Chondrocyte (in vitro differentiated cells): Measurements from ENCODE around the gene CAMSAP3. TPM values are rescaled to one million over a fixed set of nuclear protein-coding genes. Genes with fewer than 3 reads are reported as not detected.

Experiments
- DNase-seq: peaks from one replicate; pipeline ENCODE4 v3.0.0; 2021; ENCODE audit warnings: mixed read lengths, low spot score
- H3K27ac Mint-ChIP-seq: one replicate; pipeline ENCODE4 v1.8.0; 2021; ENCODE audit warnings: mild to moderate bottlenecking, moderate library complexity, mixed read lengths; ENCODE audit not compliant: unreplicated experiment
- H3K27me3 Mint-ChIP-seq: 2 replicates; pipeline ENCODE4 v1.8.0; 2021; ENCODE audit warnings: low read depth, mixed read lengths
- H3K36me3 Mint-ChIP-seq: 2 replicates; pipeline ENCODE4 v1.8.0; 2021; ENCODE audit warnings: low read depth, mixed read lengths
- H3K4me1 Mint-ChIP-seq: 2 replicates; pipeline ENCODE4 v1.8.0; 2021; ENCODE audit warnings: low read depth, mild to moderate bottlenecking, mixed read lengths
- H3K4me3 Mint-ChIP-seq: one replicate; pipeline ENCODE4 v1.8.0; 2021; ENCODE audit warnings: mild to moderate bottlenecking, moderate library complexity, mixed read lengths; ENCODE audit not compliant: unreplicated experiment
- H3K9me3 Mint-ChIP-seq: 2 replicates; pipeline ENCODE4 v1.8.0; 2021; ENCODE audit warnings: low read depth, mixed read lengths
- CTCF ChIP-seq: fragments of 200-600 bp; sonication (generic); IDR thresholded peaks from 2 replicates; pipeline ENCODE4 v1.5.0; 2021; ENCODE audit warnings: antibody characterized with exemption, mild to moderate bottlenecking, moderate library complexity
- total RNA-seq: library from RNA; stranded (reverse); gene quantifications from 3 replicates; pipeline ENCODE4 v1.2.1, GENCODE V29; 2021

CAMSAP3 gene
- total RNA-seq, 1 donor from 2014 or later: 0.42 TPM

- no peaks in the 10 kb centered on the region for H3K9me3 Mint-ChIP-seq
- H3K27me3 Mint-ChIP-seq: peaks cover 6% of the 10 kb centered on the region
- no peak for DNase-seq
- H3K36me3 Mint-ChIP-seq: no peaks in the 10 kb centered on the region
- no peak overlapping the region for H3K4me3 Mint-ChIP-seq
- TF ChIP-seq CTCF: no peak
- H3K27ac Mint-ChIP-seq: no peak overlapping the region
- H3K4me1 Mint-ChIP-seq: no peaks in the 10 kb centered on the region
Measured at GRCh38 chr19:7645163-7645562, 49.5 kb downstream of the CAMSAP3 start.

GRCh38 chr19:7645656-7646425 is 50.2 kb downstream of the CAMSAP3 start:
- Mint-ChIP-seq H3K36me3 (no peaks in the 10 kb centered on the region), H3K4me3 (no peak overlapping the region), H3K27ac (no peak overlapping the region), H3K9me3 (no peaks in the 10 kb centered on the region), H3K27me3 (peaks cover 10% of the 10 kb centered on the region), H3K4me1 (no peaks in the 10 kb centered on the region)
- no peak for DNase-seq
- no peak for TF ChIP-seq CTCF

GRCh38 chr19:7646426-7646700 is 50.7 kb downstream of the CAMSAP3 start:
- no peak for TF ChIP-seq CTCF
- Mint-ChIP-seq H3K9me3 (no peaks in the 10 kb centered on the region), H3K4me3 (no peak overlapping the region), H3K27me3 (peaks cover 11% of the 10 kb centered on the region), H3K36me3 (no peaks in the 10 kb centered on the region), H3K27ac (no peak overlapping the region), H3K4me1 (no peaks in the 10 kb centered on the region)
- DNase-seq: no peak

- H3K36me3 Mint-ChIP-seq: no peaks in the 10 kb centered on the region
- DNase-seq: no peak
- no peak for TF ChIP-seq CTCF
- peaks cover 3% of the 10 kb centered on the region for H3K4me1 Mint-ChIP-seq
- H3K9me3 Mint-ChIP-seq: no peaks in the 10 kb centered on the region
- H3K4me3 Mint-ChIP-seq: no peak overlapping the region
- no peak overlapping the region for H3K27ac Mint-ChIP-seq
- peaks cover 11% of the 10 kb centered on the region for H3K27me3 Mint-ChIP-seq
Measured at GRCh38 chr19:7647156-7647555, 51.5 kb downstream of the CAMSAP3 start.

- no peak overlapping the region for H3K4me3 Mint-ChIP-seq
- H3K27ac Mint-ChIP-seq: no peak overlapping the region
- H3K4me1 Mint-ChIP-seq: peaks cover 9% of the 10 kb centered on the region
- TF ChIP-seq CTCF: no peak
- no peaks in the 10 kb centered on the region for H3K36me3 Mint-ChIP-seq
- peaks cover 14% of the 10 kb centered on the region for H3K27me3 Mint-ChIP-seq
- DNase-seq: no peak
- no peaks in the 10 kb centered on the region for H3K9me3 Mint-ChIP-seq
Measured at GRCh38 chr19:7648265-7649014, 52.8 kb downstream of the CAMSAP3 start.
